ENCODE measurements around the gene PTPRCAP. TPM values are rescaled to one million over a fixed set of nuclear protein-coding genes. Genes with fewer than 3 reads are reported as not detected.
A peak's percentile ranks its signal among the peaks of the same experiment; 100 is the strongest.

The PTPRCAP gene
- total RNA-seq, 1 experiment from 2014 or later: 1.7 TPM

DNA sequence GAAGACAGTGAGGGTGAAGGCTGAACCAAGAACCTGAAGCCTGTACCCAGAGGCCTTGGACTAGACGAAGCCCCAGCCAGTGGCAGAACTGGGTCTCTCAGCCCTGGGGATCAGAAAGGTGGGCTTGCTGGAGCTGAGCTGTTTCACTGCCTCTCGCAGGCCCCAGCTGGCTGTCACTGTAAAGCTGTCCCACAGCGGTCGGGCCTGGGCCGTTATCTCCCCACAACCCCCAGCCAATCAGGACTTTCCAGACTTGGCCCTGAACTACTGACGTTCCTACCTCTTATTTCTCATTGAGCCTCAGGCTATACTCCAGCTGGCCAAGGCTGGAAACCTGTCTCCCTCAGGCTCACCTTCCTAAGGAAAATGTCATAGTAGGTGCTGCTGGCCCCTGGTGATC is 39.9 kb downstream of the PTPRCAP start:
- no peak overlapping the region for H4K91ac ChIP-seq (ENCODE audit: insufficient read length, low read depth, low read length)
- no peak overlapping the region for H3T11ph ChIP-seq (ENCODE audit: low read length)
- H4K5ac ChIP-seq (ENCODE audit: insufficient read length, low read depth, low read length): no peak overlapping the region
- Mint-ChIP-seq H3K27me3 (ENCODE audit: low read depth) (no peaks in the 10 kb centered on the region), H3K36me3 (ENCODE audit: insufficient read depth in 1 of 3, low read depth in 3 of 3) (peaks cover 20 to 57% (median 51%) of the 10 kb centered on the region in 3 experiments), H3K4me3 (peak overlapping the region in 1 of 2 experiments; percentile 54; a peak in 2 of 5 replicates), H3K9me3 (no peaks in the 10 kb centered on the region; a peak in 1 of 5 replicates), H3K4me1 (peaks cover 19 to 21% of the 10 kb centered on the region in 2 experiments), H3K27ac (peak overlapping the region; percentile 49 to 87 (median 55); a peak in 2 of 7 replicates)
- WGBS (ENCODE audit: extremely low coverage, insufficient read length, low lambda C conversion rate): no CpG with 5 or more reads among the region's 6 CpGs
- no peak overlapping the region for H2BK20ac ChIP-seq (ENCODE audit: low read depth, low read length, poor library complexity, severe bottlenecking)
- no peak overlapping the region for H3K18ac ChIP-seq (ENCODE audit: insufficient read length, low read depth, low read length)
- no peak overlapping the region for H3K4ac ChIP-seq (ENCODE audit: low read depth, low read length)
- peaks cover 5% of the 10 kb centered on the region for H3K23me2 ChIP-seq (ENCODE audit: insufficient read length, low read depth, low read length, poor library complexity, severe bottlenecking)
- no peak overlapping the region for H2AK5ac ChIP-seq (ENCODE audit: insufficient read length, low read length)
- no peaks in the 10 kb centered on the region for H3K27me3 ChIP-seq (ENCODE audit: insufficient read depth, low read length)
- H3K56ac ChIP-seq (ENCODE audit: insufficient read length, low read depth, low read length): no peak overlapping the region
- no peak overlapping the region for H3K9ac ChIP-seq (ENCODE audit: extremely low read depth, insufficient read length, low read length)
- no peak overlapping the region for H3K23ac ChIP-seq (ENCODE audit: insufficient read length, low read depth, low read length)
- peaks cover 4% of the 10 kb centered on the region; the same call in 1 of the 2 replicates for H3K79me2 ChIP-seq (ENCODE audit: insufficient read depth, low read length)
- H4K20me1 ChIP-seq (ENCODE audit: control insufficient read depth, insufficient read depth, insufficient read length): no peaks in the 10 kb centered on the region
- H3K27ac ChIP-seq (ENCODE audit: insufficient read length, low read depth, low read length): no peak overlapping the region
- H2BK120ac ChIP-seq (ENCODE audit: low read depth, low read length, poor library complexity, severe bottlenecking): no peak overlapping the region
- no peaks in the 10 kb centered on the region for H3K9me3 ChIP-seq (ENCODE audit: control insufficient read depth, low read depth, low read length)
- TF ChIP-seq, protein P1, sequence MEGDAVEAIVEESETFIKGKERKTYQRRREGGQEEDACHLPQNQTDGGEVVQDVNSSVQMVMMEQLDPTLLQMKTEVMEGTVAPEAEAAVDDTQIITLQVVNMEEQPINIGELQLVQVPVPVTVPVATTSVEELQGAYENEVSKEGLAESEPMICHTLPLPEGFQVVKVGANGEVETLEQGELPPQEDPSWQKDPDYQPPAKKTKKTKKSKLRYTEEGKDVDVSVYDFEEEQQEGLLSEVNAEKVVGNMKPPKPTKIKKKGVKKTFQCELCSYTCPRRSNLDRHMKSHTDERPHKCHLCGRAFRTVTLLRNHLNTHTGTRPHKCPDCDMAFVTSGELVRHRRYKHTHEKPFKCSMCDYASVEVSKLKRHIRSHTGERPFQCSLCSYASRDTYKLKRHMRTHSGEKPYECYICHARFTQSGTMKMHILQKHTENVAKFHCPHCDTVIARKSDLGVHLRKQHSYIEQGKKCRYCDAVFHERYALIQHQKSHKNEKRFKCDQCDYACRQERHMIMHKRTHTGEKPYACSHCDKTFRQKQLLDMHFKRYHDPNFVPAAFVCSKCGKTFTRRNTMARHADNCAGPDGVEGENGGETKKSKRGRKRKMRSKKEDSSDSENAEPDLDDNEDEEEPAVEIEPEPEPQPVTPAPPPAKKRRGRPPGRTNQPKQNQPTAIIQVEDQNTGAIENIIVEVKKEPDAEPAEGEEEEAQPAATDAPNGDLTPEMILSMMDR (conservative IDR thresholded peaks at IDR 0.05): no peak
- peaks cover 2% of the 10 kb centered on the region; the same call in 1 of the 2 replicates for H3K4me1 ChIP-seq (ENCODE audit: insufficient read depth, low read length)
- H2BK5ac ChIP-seq (ENCODE audit: insufficient read length, low read length): no peak overlapping the region
- no peak for DNase-seq
- H3K4me2 ChIP-seq (ENCODE audit: insufficient read depth, insufficient read length, low read length): no peak overlapping the region
- H2AFZ ChIP-seq (ENCODE audit: low read length): no peak overlapping the region
- H2BK12ac ChIP-seq (ENCODE audit: insufficient read length, low read depth, low read length): no peak overlapping the region
- H3K14ac ChIP-seq (ENCODE audit: insufficient read depth, low read length): no peak overlapping the region
- H4K8ac ChIP-seq (replicated peaks; ENCODE audit: insufficient read length, low read depth, low read length): no peak overlapping the region
- peaks cover 3% of the 10 kb centered on the region for H3K79me1 ChIP-seq (ENCODE audit: insufficient read depth, low read depth, low read length, poor library complexity, severe bottlenecking)
- no peak overlapping the region for H2BK15ac ChIP-seq (ENCODE audit: low read depth, low read length)
